Nephron (organoid): ENCODE data around the gene VEGFB.
A peak's percentile ranks its signal among the peaks of the same experiment; 100 is the strongest.

Experiments
- H3K27ac Mint-ChIP-seq, 3 experiments: 2 replicates each; pipeline ENCODE4 v1.8.0; 2020; ENCODE audit warnings: mixed read lengths in 3 of 3, mild to moderate bottlenecking in 2 of 3, moderate library complexity in 1 of 3
- H3K27me3 Mint-ChIP-seq: 2 replicates; pipeline ENCODE4 v1.8.0; 2021; ENCODE audit warnings: low read depth, mild to moderate bottlenecking, moderate library complexity, mixed read lengths
- H3K36me3 Mint-ChIP-seq: 2 replicates; pipeline ENCODE4 v1.8.0; 2020; ENCODE audit warnings: low read depth, mixed read lengths
- H3K4me1 Mint-ChIP-seq: 2 replicates; pipeline ENCODE4 v1.8.0; 2020; ENCODE audit warnings: mixed read lengths
- H3K4me3 Mint-ChIP-seq, 3 experiments: 2 replicates each; pipeline ENCODE4 v1.8.0; 2020; ENCODE audit warnings: mild to moderate bottlenecking in 3 of 3, mixed read lengths in 3 of 3, moderate library complexity in 2 of 3
- H3K9me3 Mint-ChIP-seq: 2 replicates; pipeline ENCODE4 v1.8.0; 2020; ENCODE audit warnings: mixed read lengths
- TF ChIP-seq, protein P1 (sequence below), 3 experiments: fragments of 200-600 bp; sonication (generic); IDR thresholded peaks; one replicate each; pipeline ENCODE4 v1.5.0; 2021; ENCODE audit warnings: antibody characterized with exemption in 3 of 3; ENCODE audit not compliant: unreplicated experiment in 3 of 3

VEGFB gene

DNA sequence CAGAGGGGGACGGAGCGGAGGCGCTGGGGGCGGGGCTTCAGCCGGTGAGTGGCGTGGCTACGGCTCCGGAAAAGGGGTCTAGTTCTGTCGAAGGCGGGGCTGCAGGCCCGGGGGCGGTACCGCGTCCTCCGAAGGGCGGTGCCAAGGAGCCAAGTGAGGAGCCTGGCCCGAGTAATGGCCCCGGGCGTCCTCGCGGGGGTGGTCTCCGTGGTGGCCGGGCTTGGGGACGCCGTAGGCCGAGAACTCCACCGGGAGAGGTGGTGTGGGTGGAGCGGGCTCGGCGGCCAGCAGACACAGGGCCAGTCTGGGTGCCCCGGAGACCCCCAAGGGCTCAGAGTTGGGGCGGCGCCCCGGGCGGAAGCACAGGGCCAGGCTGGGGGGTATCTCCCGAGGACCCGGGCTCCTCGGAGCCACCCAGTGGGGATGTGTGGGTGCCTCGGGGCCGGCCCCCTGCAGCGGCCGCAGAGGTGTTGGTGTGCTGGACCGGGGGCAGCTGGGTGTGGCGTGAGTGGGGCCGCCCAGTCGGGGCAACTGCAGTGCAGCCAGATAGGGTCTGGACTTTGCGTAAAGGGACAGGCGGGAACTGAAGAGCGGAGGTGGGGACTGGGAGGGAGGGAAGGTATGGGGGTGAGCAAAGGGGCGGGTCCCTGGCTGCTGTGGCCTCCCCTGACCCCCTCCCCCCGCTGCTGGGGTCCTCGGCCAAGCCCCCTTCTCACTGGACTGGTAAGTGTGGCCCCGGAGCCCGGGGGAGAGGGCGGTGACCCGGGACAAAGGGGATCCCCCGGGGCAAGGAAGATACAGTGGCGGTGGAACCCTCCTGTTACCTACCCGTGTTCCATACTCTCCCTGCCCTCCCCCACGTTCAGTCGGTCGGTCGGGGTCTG, 7.3 kb downstream of the VEGFB start:
- no peaks in the 10 kb centered on the region for H3K9me3 Mint-ChIP-seq
- peaks cover 14% of the 10 kb centered on the region for H3K36me3 Mint-ChIP-seq
- H3K4me1 Mint-ChIP-seq = peaks cover 39% of the 10 kb centered on the region

DNA sequence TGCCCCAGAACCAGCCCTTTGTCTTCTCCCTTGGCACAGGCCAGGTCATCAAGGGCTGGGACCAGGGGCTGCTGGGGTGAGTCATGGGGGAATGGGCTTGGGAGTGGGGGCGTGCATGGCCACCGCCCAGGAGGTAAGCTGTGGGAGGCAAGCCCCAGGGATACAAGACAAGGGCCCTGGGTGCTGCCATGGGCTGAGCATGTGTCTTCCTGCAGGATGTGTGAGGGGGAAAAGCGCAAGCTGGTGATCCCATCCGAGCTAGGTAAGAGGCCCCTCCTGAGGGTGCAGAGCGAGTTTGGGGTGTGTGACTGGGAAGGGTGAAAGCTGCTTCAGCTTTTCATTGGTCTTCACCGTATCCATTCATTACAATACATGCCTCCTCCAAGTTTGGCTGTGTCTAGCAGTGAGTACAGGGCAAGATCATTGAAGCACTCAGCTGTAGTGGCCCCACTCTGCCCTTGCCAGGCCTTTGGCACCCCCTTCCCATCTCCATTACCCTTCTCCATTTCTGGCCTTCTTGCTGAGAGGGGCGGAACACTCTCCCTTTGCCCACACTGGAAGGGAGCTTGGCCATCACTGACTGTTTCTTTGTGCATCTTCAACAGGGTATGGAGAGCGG, 9.0 kb downstream of the VEGFB start:
- peak overlapping the region; percentile 90 to 95 (median 92) for H3K4me3 Mint-ChIP-seq
- TF ChIP-seq, protein P1, sequence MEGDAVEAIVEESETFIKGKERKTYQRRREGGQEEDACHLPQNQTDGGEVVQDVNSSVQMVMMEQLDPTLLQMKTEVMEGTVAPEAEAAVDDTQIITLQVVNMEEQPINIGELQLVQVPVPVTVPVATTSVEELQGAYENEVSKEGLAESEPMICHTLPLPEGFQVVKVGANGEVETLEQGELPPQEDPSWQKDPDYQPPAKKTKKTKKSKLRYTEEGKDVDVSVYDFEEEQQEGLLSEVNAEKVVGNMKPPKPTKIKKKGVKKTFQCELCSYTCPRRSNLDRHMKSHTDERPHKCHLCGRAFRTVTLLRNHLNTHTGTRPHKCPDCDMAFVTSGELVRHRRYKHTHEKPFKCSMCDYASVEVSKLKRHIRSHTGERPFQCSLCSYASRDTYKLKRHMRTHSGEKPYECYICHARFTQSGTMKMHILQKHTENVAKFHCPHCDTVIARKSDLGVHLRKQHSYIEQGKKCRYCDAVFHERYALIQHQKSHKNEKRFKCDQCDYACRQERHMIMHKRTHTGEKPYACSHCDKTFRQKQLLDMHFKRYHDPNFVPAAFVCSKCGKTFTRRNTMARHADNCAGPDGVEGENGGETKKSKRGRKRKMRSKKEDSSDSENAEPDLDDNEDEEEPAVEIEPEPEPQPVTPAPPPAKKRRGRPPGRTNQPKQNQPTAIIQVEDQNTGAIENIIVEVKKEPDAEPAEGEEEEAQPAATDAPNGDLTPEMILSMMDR (IDR thresholded peaks at IDR 0.05; ENCODE audit: unreplicated experiment in 3 of 3) = no peak

More for the DNA sequence above, 7.3 kb downstream of the VEGFB start:
- H3K27me3 Mint-ChIP-seq = no peaks in the 10 kb centered on the region
- peak overlapping the region; percentile 90 to 95 (median 92) for H3K4me3 Mint-ChIP-seq
- peak overlapping the region; percentile 98 for H3K27ac Mint-ChIP-seq
- TF ChIP-seq, protein P1 (IDR thresholded peaks at IDR 0.05; ENCODE audit: unreplicated experiment in 3 of 3) = no peak

DNA sequence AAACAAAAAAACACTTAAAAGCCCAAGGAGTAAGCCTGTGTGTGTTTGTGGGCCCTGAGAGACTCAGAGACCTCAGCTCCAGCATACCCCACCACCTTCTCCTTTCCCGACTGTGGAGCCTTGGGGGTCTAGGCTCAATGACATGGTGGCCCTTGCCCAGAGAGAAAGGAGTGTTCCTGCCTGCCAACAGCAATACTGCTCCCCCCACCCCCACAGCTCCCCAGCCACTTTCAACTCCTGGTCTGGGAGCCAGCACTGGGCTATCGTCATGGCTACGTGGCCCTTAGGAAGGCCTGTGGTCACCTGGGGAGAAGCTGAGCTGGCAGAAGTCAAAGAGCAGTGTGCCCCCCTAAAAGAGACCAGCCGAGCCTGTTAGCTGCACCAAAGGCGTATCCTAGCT, 9.7 kb downstream of the VEGFB start:
- Mint-ChIP-seq H3K36me3 (peaks cover 6% of the 10 kb centered on the region), H3K9me3 (no peaks in the 10 kb centered on the region), H3K4me3 (peak overlapping the region; percentile 90 to 95 (median 92)), H3K4me1 (peaks cover 29% of the 10 kb centered on the region), H3K27me3 (no peaks in the 10 kb centered on the region), H3K27ac (peak overlapping the region in 2 of 3 experiments; percentile 46 to 47)
- TF ChIP-seq, protein P1 (IDR thresholded peaks at IDR 0.05; ENCODE audit: unreplicated experiment in 3 of 3) = no peak

More for the DNA sequence above, 9.0 kb downstream of the VEGFB start:
- Mint-ChIP-seq H3K36me3 (peaks cover 9% of the 10 kb centered on the region), H3K27me3 (no peaks in the 10 kb centered on the region), H3K4me1 (peaks cover 34% of the 10 kb centered on the region), H3K9me3 (no peaks in the 10 kb centered on the region), H3K27ac (peak overlapping the region; percentile 46 to 67 (median 47))

DNA sequence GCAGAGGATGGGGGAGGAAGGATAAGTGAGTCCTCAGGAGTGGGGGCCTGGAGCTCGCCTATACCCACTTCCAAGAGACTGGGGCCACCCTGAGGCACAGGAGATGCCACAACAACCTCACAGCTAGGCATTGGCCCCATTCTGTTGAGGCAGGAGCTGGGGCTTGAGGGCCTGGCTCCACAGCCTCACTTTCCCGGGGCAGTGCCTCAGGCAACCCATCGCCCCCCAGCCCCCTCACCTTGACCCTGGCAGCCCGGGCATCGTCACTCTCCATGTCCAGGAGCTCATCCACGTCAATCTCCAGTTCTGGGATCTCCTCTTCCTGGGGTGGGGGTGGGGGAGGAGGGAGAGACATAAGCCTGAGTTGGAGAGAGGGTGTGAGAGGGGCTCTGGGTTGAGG, 10.6 kb downstream of the VEGFB start:
- H3K36me3 Mint-ChIP-seq = peaks cover 6% of the 10 kb centered on the region
- H3K4me3 Mint-ChIP-seq = peak overlapping the region; percentile 90 to 96 (median 91)
- peak overlapping the region in 1 of 3 experiments; percentile 88 for H3K27ac Mint-ChIP-seq
- TF ChIP-seq, protein P1 (IDR thresholded peaks at IDR 0.05; ENCODE audit: unreplicated experiment in 3 of 3) = no peak
- H3K9me3 Mint-ChIP-seq = no peaks in the 10 kb centered on the region
- H3K27me3 Mint-ChIP-seq = no peaks in the 10 kb centered on the region
- H3K4me1 Mint-ChIP-seq = peaks cover 34% of the 10 kb centered on the region

DNA sequence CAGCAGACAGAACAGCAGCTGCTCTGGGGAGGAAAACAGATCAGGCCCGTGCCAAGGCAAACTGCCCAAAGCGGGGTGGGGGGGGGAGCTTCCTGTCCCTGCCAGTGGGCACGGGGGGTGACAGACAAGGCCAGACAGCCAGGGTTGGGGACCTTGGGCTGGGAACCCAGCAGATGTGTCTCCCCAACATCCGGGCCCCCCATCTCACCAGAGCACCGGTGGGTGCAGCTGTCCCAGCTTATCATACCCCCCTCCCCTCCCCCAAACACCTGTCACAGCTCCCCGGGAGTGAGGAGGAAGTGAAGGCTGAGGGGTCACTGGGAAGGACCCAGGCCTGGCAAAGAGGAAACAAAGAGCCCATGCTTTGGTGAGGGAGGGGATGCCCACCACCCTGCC, 11.0 kb downstream of the VEGFB start:
- Mint-ChIP-seq H3K36me3 (peaks cover 6% of the 10 kb centered on the region), H3K27ac (peak overlapping the region; percentile 76 to 88 (median 86)), H3K9me3 (no peaks in the 10 kb centered on the region), H3K4me1 (peaks cover 32% of the 10 kb centered on the region), H3K27me3 (no peaks in the 10 kb centered on the region), H3K4me3 (peak overlapping the region; percentile 90 to 96 (median 91))
- TF ChIP-seq, protein P1 (IDR thresholded peaks at IDR 0.05; ENCODE audit: unreplicated experiment in 3 of 3) = no peak
